SKM-1 (cell line): ENCODE data around the gene ADCY5.

Source experiments
- DNase-seq: peaks from one replicate; lab custom pipeline; 2025; ENCODE audit not compliant: unreplicated experiment; lab: John Stamatoyannopoulos, UW

Gene ADCY5

GRCh38 chr3:123328851-123329635, 119.8 kb downstream of the ADCY5 start:
- DNase-seq = peak; percentile 63

- no peak for DNase-seq
These were observed 120.7 kb downstream of the ADCY5 start for GRCh38 chr3:123327956-123328850.

- DNase-seq = no peak
These were observed 121.4 kb downstream of the ADCY5 start for GRCh38 chr3:123327480-123327879.

- no peak for DNase-seq
These were observed 122.4 kb downstream of the ADCY5 start for GRCh38 chr3:123326531-123326930.

GRCh38 chr3:123325766-123326256, 123.1 kb downstream of the ADCY5 start:
- DNase-seq = no peak

GRCh38 chr3:123324880-123325765, 123.8 kb downstream of the ADCY5 start:
- no peak for DNase-seq

- no peak for DNase-seq
These were observed 125.1 kb downstream of the ADCY5 start for GRCh38 chr3:123323781-123324180.

GRCh38 chr3:123322866-123323265, 126.0 kb downstream of the ADCY5 start:
- DNase-seq = no peak

- no peak for DNase-seq
These were observed 127.1 kb downstream of the ADCY5 start for GRCh38 chr3:123321806-123322205.

- no peak for DNase-seq
These were observed 128.7 kb downstream of the ADCY5 start for GRCh38 chr3:123320221-123320620.

GRCh38 chr3:123319760-123320159, 129.1 kb downstream of the ADCY5 start:
- DNase-seq = no peak

- no peak for DNase-seq
These were observed 130.5 kb downstream of the ADCY5 start for GRCh38 chr3:123318374-123318773.

- no peak for DNase-seq
These were observed 131.2 kb downstream of the ADCY5 start for GRCh38 chr3:123317716-123318115.

- DNase-seq = no peak
These were observed 133.7 kb downstream of the ADCY5 start for GRCh38 chr3:123315271-123315595.

- DNase-seq = no peak
These were observed 134.3 kb downstream of the ADCY5 start for GRCh38 chr3:123314359-123315270.

GRCh38 chr3:123313889-123314288, 135.0 kb downstream of the ADCY5 start:
- DNase-seq = no peak

GRCh38 chr3:123312331-123313265, 136.3 kb downstream of the ADCY5 start:
- DNase-seq = no peak

GRCh38 chr3:123311201-123311600, 137.7 kb downstream of the ADCY5 start:
- DNase-seq = no peak

- no peak for DNase-seq
These were observed 138.1 kb downstream of the ADCY5 start for GRCh38 chr3:123310741-123311140.
